Esophagus muscularis mucosa (tissue), 4 donors: ENCODE measurements around the gene NDUFA6. TPM values are rescaled to one million over a fixed set of nuclear protein-coding genes. Genes with fewer than 3 reads are reported as not detected.
"Not testable (repeated sequence)": the region's sequence is repeated elsewhere in the genome, so short reads cannot be mapped to it uniquely, and the experiment has no call there.

Experiments used
- DNase-seq: peaks from one replicate; pipeline ENCODE4 v3.0.0-alpha.2; 2017; ENCODE audit errors: extremely low spot score
- H3K27ac ChIP-seq, 4 donors: fragments of 200-600 bp; sonication (generic); replicated peaks in 1 of 4; 1 replicate in 3 of 4; 2 replicates in 1 of 4; pipeline ENCODE4 v1.5.1; 2016 to 2019; ENCODE audit warnings: mild to moderate bottlenecking in 1 of 4
- H3K27me3 ChIP-seq, 4 donors: fragments of 200-600 bp; sonication (generic); one replicate each; pipeline versions ENCODE4 v1.5.1 to v1.6.0; 2016 to 2019
- H3K36me3 ChIP-seq, 4 donors: fragments of 200-600 bp; sonication (generic); one replicate each; pipeline ENCODE4 v1.5.1; 2016 to 2019
- H3K4me1 ChIP-seq, 4 donors: fragments of 200-600 bp; sonication (generic); one replicate each; pipeline ENCODE4 v1.5.1; 2016 to 2019
- H3K4me3 ChIP-seq, 4 donors: fragments of 200-600 bp; sonication (generic); 1 replicate in 2 of 4; 2 replicates in 2 of 4; pipeline ENCODE4 v1.5.1; 2016 to 2019; ENCODE audit warnings: mild to moderate bottlenecking in 4 of 4, moderate library complexity in 1 of 4
- H3K9me3 ChIP-seq, 4 donors: fragments of 200-600 bp; sonication (generic); 1 replicate in 3 of 4; 2 replicates in 1 of 4; pipeline ENCODE4 v1.5.1; 2016 to 2019
- EP300 ChIP-seq: sonication (generic); formaldehyde crosslinking; IDR thresholded peaks from one replicate; pipeline ENCODE4 v1.6.1; 2017; ENCODE audit warnings: antibody characterized with exemption
- POLR2A ChIP-seq: fragments of 450-650 bp; IDR thresholded peaks from one replicate; pipeline ENCODE4 v1.6.1; 2017; ENCODE audit warnings: antibody characterized with exemption, moderate library complexity, mild to moderate bottlenecking, low read depth
- POLR2AphosphoS5 ChIP-seq, 2 donors: sonication (generic); formaldehyde crosslinking; IDR thresholded peaks; one replicate each; pipeline ENCODE4 v1.6.1; 2017; ENCODE audit warnings: antibody characterized with exemption in 2 of 2
- WGBS: methylation state at CpG from one replicate; pipeline ENCODE4 v1.1.5; 2018; 5-methylcytosine and 5-hydroxymethylcytosine counted together
- intact Hi-C: fragments of 100-400 bp; cut with DNase I; formaldehyde crosslinking; loops from one replicate; pipeline ENCODE4 v1.15.1; 2023
- total RNA-seq, 4 donors: library from RNA; depleted of rRNA; stranded (reverse); fragments of >200 nt; gene quantifications; one replicate each; pipeline versions ENCODE4 v1.1.0 to v1.2.1, GENCODE V29; 2016
- TF ChIP-seq, protein P1 (sequence below), 3 experiments: fragments of 200-600 bp in 2 of 3; fragments of 450-650 bp in 1 of 3; sonication (generic) in 2 of 3; IDR thresholded peaks; one replicate each; pipeline ENCODE4 v1.5.1; 2017 to 2019; ENCODE audit warnings: antibody characterized with exemption in 3 of 3, mild to moderate bottlenecking in 2 of 3, moderate library complexity in 1 of 3

NDUFA6 gene
- total RNA-seq, 4 donors from 2014 or later = 54.0 to 90.9 (median 75.8) TPM

- H3K36me3 ChIP-seq = no peaks in the 10 kb centered on the region
These were observed 37.0 kb upstream of the NDUFA6 start for GRCh38 chr22:42127606-42128005.

DNA sequence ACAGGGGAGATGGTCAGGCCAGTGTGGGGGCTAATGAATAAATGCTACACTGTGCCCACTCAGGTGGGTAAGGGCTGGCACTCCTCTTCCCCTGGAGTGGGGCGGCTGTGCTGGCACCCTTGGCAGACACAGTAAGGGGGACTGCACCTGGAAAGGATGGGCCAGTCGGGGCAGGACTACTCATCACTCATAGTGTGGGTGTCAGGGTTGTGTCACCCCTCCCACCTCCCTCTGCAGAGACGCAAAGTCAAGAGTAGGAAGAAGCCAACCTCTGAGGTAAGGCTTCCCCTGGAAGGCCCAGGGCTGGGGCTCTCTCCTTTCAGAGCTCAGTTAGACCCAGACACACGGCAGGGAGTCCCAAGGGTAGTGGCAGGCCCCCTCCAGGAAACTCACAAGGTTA, 33.0 kb upstream of the NDUFA6 start:
- not testable (repeated sequence) for H3K27me3 ChIP-seq

More at GRCh38 chr22:42127606-42128005, 37.0 kb upstream of the NDUFA6 start:
- Histone ChIP-seq H3K27ac (no peak overlapping the region), H3K4me1 (no peaks in the 10 kb centered on the region), H3K9me3 (no peaks in the 10 kb centered on the region), H3K27me3 (no peaks in the 10 kb centered on the region), H3K4me3 (no peak overlapping the region)
- intact Hi-C loops = no loop called here
- WGBS = 93% methylated on average over 5 of the region's 16 CpGs
- TF ChIP-seq POLR2AphosphoS5 (IDR thresholded peaks at IDR 0.05) = no peak
- no peak for TF ChIP-seq EP300
- TF ChIP-seq, protein P1, sequence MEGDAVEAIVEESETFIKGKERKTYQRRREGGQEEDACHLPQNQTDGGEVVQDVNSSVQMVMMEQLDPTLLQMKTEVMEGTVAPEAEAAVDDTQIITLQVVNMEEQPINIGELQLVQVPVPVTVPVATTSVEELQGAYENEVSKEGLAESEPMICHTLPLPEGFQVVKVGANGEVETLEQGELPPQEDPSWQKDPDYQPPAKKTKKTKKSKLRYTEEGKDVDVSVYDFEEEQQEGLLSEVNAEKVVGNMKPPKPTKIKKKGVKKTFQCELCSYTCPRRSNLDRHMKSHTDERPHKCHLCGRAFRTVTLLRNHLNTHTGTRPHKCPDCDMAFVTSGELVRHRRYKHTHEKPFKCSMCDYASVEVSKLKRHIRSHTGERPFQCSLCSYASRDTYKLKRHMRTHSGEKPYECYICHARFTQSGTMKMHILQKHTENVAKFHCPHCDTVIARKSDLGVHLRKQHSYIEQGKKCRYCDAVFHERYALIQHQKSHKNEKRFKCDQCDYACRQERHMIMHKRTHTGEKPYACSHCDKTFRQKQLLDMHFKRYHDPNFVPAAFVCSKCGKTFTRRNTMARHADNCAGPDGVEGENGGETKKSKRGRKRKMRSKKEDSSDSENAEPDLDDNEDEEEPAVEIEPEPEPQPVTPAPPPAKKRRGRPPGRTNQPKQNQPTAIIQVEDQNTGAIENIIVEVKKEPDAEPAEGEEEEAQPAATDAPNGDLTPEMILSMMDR (IDR thresholded peaks at IDR 0.05) = no peak
- no peak for TF ChIP-seq POLR2A
- no peak for DNase-seq

DNA sequence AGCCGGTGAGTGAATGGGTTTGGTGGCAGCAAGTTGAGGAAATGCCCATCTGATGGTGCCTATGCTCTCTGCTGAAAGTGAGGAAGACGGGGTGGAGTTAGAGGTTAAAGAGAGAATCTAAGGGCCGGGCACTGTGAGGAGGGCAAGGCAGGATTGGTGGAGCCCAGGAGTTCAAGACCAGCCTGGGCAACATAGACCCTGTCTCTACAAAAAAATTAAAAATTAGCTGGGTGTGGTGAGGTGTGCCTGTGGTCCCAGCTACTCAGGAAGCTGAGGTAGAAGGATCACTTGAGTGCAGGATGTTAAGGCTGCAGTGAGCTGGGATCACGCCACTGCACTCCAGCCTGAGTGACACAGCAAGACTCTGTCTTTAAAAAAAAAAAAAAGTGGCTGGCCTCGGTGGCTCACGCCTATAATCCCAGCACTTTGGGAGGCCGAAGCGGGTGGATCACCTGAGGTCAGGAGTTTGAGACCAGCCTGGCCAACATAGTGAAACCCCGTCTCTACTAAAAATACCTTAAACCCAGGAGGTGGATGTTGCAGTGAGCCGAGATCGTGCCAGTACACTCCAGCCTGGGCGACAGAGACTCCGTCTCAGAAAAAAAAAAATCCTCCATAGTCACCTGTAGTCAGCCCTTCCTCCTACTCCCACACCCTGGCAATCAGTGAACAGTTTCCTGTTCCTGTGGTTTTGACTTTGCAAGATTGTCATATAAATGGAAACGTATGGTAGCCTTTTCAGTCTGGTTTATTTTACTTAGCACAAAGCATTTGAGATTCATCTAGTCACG, 29.9 kb upstream of the NDUFA6 start:
- WGBS = 72% methylated on average over 15 of the region's 15 CpGs
- intact Hi-C loops, H3K36me3 ChIP-seq, DNase-seq, H3K27ac ChIP-seq, H3K27me3 ChIP-seq, H3K4me3 ChIP-seq, H3K4me1 ChIP-seq, H3K9me3 ChIP-seq: not testable (repeated sequence)

More for the DNA sequence above, 33.0 kb upstream of the NDUFA6 start:
- H3K9me3 ChIP-seq, H3K27ac ChIP-seq, DNase-seq, H3K36me3 ChIP-seq, intact Hi-C loops, H3K4me3 ChIP-seq, H3K4me1 ChIP-seq: not testable (repeated sequence)
- WGBS = no CpG with 5 or more reads among the region's 4 CpGs

GRCh38 chr22:42116848-42117424, 26.4 kb upstream of the NDUFA6 start:
- 83% methylated on average over 4 of the region's 4 CpGs for WGBS

GRCh38 chr22:42115420-42115830, 24.9 kb upstream of the NDUFA6 start:
- not testable (repeated sequence) for H3K36me3 ChIP-seq, H3K27ac ChIP-seq, H3K27me3 ChIP-seq, H3K4me3 ChIP-seq, DNase-seq, H3K4me1 ChIP-seq
- intact Hi-C loops = loop anchor here (10.0 kb wide), 1 partner anchor 151 kb away; the partner anchor contains the start of gene SEPTIN3
- 80% methylated on average over 6 of the region's 6 CpGs for WGBS
- H3K9me3 ChIP-seq = peaks cover 0 to 12% (median 3%) of the 10 kb centered on the region in 4 donors

More at GRCh38 chr22:42116848-42117424, 26.4 kb upstream of the NDUFA6 start:
- no peaks in the 10 kb centered on the region for H3K4me1 ChIP-seq
- H3K36me3 ChIP-seq = no peaks in the 10 kb centered on the region
- TF ChIP-seq, protein P1 (IDR thresholded peaks at IDR 0.05) = no peak
- TF ChIP-seq POLR2AphosphoS5 (IDR thresholded peaks at IDR 0.05) = no peak
- TF ChIP-seq POLR2A = no peak
- no peak for TF ChIP-seq EP300
- no peak for DNase-seq
- H3K27ac ChIP-seq = no peak overlapping the region
- peaks cover 0 to 12% (median 3%) of the 10 kb centered on the region in 4 donors for H3K9me3 ChIP-seq
- intact Hi-C loops = loop anchor here (10.0 kb wide), 1 partner anchor 152 kb away; the partner anchor contains the start of gene SEPTIN3
- no peak overlapping the region for H3K4me3 ChIP-seq
- no peaks in the 10 kb centered on the region for H3K27me3 ChIP-seq

- Histone ChIP-seq H3K27me3 (no peaks in the 10 kb centered on the region), H3K27ac (no peak overlapping the region), H3K4me3 (no peak overlapping the region), H3K4me1 (no peaks in the 10 kb centered on the region), H3K9me3 (peaks cover 0 to 12% (median 3%) of the 10 kb centered on the region in 4 donors), H3K36me3 (no peaks in the 10 kb centered on the region)
- intact Hi-C loops = loop anchor here (1.0 to 10.0 kb wide), 2 partner anchors 22 to 150 kb away; partner anchors contain the start of gene SEPTIN3
- no peak for TF ChIP-seq POLR2A
- TF ChIP-seq, protein P1 (IDR thresholded peaks at IDR 0.05) = peak; percentile 17 to 47 (median 44)
- 88% methylated on average over 7 of the region's 7 CpGs for WGBS
- no peak for DNase-seq
These were observed 24.1 kb upstream of the NDUFA6 start for GRCh38 chr22:42114721-42115120.
